ENCODE data around the gene STYXL2.

DNA sequence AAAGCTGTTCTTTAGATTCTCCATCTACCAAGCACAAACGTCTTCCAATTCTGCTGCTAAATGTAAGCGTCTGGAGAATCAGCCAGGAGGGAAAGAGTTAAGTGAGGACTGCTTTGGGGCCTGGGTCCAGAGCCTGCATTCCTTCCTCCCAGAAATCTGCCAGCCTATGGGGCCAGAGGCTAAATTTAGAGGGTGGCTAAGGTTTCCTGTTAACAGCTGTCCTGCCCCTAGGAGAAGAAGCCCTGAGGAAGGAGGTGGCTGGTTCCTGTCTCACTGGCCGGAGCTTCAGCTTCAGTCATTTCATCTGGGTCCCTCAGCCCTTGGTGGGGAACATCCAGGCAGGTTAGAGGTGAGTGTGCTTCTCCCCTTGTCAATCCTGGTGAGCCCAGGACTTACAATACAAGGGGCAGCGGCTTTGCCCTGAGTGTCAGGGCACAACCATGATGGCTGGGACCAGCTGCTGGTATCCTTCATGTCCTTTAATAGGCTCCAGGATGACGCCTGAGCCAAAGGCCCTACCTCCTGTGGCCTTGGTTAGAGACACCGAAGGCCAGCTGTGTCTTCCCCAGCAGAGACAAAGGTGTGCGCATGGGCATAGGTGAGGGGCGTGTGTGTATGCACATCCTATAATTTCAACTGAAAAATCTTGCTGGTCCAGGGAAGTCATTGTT lies at the start of gene STYXL2:
- TF ChIP-seq CTCF (IDR thresholded peaks at IDR 0.05) (no peak), POLR2A (IDR thresholded peaks at IDR 0.05) (no peak), POLR2AphosphoS5 (IDR thresholded peaks at IDR 0.05) (no peak)
